ENCODE results near the gene PAFAH1B1. TPM values are rescaled to one million over a fixed set of nuclear protein-coding genes. Genes with fewer than 3 reads are reported as not detected.

Gene PAFAH1B1
- total RNA-seq, 4 donors from 2014 or later = 84.4 to 189 (median 159) TPM

- no peaks in the 10 kb centered on the region for H3K27me3 ChIP-seq
- intact Hi-C loops (cut with DNase I; ENCODE audit: low total_unique reads) = loop anchor here (10.0 kb wide), 1 partner anchor 112 kb away; the partner anchor contains the start of gene PAFAH1B1
- no peaks in the 10 kb centered on the region for H3K9me3 ChIP-seq
- H3K36me3 ChIP-seq = no peaks in the 10 kb centered on the region
- DNase-seq = no peak
- H3K4me1 ChIP-seq = peaks cover 0 to 25% of the 10 kb centered on the region in 2 donors
- no peak overlapping the region for H3K27ac ChIP-seq
- TF ChIP-seq CTCF (IDR thresholded peaks at IDR 0.05) (no peak), POLR2A (IDR thresholded peaks at IDR 0.05) (no peak)
- no peak overlapping the region for H3K4me3 ChIP-seq
These were observed 113.6 kb downstream of the PAFAH1B1 start for GRCh38 chr17:2706911-2707510.

GRCh38 chr17:2707721-2708584 is 114.5 kb downstream of the PAFAH1B1 start:
- DNase-seq = peak in 1 of 2 donors; percentile 44
- H3K36me3 ChIP-seq = no peaks in the 10 kb centered on the region
- intact Hi-C loops (cut with DNase I; ENCODE audit: low total_unique reads) = loop anchor here (10.0 kb wide), 1 partner anchor 113 kb away; the partner anchor contains the start of gene PAFAH1B1
- H3K27ac ChIP-seq = no peak overlapping the region
- H3K27me3 ChIP-seq = no peaks in the 10 kb centered on the region
- H3K4me1 ChIP-seq = peaks cover 0 to 25% of the 10 kb centered on the region in 2 donors
- H3K4me3 ChIP-seq = no peak overlapping the region
- H3K9me3 ChIP-seq = no peaks in the 10 kb centered on the region
- TF ChIP-seq CTCF (IDR thresholded peaks at IDR 0.05) (peak in 1 of 4 experiments; percentile 11), POLR2A (IDR thresholded peaks at IDR 0.05) (no peak)

GRCh38 chr17:2708585-2709182 is 115.2 kb downstream of the PAFAH1B1 start:
- H3K4me1 ChIP-seq = peaks cover 0 to 25% of the 10 kb centered on the region in 2 donors
- no peak overlapping the region for H3K27ac ChIP-seq
- H3K36me3 ChIP-seq = no peaks in the 10 kb centered on the region
- H3K9me3 ChIP-seq = no peaks in the 10 kb centered on the region
- no peak for TF ChIP-seq POLR2A (IDR thresholded peaks at IDR 0.05)
- TF ChIP-seq CTCF (IDR thresholded peaks at IDR 0.05) = no peak
- H3K27me3 ChIP-seq = no peaks in the 10 kb centered on the region
- intact Hi-C loops (cut with DNase I; ENCODE audit: low total_unique reads) = loop anchor here (10.0 kb wide), 1 partner anchor 114 kb away; the partner anchor contains the start of gene PAFAH1B1
- no peak overlapping the region for H3K4me3 ChIP-seq
- no peak for DNase-seq

GRCh38 chr17:2709183-2709661 is 115.8 kb downstream of the PAFAH1B1 start:
- no peak overlapping the region for H3K4me3 ChIP-seq
- H3K36me3 ChIP-seq = no peaks in the 10 kb centered on the region
- H3K27ac ChIP-seq = no peak overlapping the region
- intact Hi-C loops (cut with DNase I; ENCODE audit: low total_unique reads) = loop anchor here (10.0 kb wide), 1 partner anchor 114 kb away; the partner anchor contains the start of gene PAFAH1B1
- DNase-seq = no peak
- peaks cover 0 to 25% of the 10 kb centered on the region in 2 donors for H3K4me1 ChIP-seq
- H3K9me3 ChIP-seq = no peaks in the 10 kb centered on the region
- H3K27me3 ChIP-seq = no peaks in the 10 kb centered on the region
- no peak for TF ChIP-seq CTCF (IDR thresholded peaks at IDR 0.05)
- TF ChIP-seq POLR2A (IDR thresholded peaks at IDR 0.05) = no peak
